CD4-positive, alpha-beta T cell (primary cell): ENCODE measurements around the gene FAM131B. TPM values are rescaled to one million over a fixed set of nuclear protein-coding genes. Genes with fewer than 3 reads are reported as not detected.

ENCODE experiments used
- ATAC-seq: fragments of 200-7000 bp; cut with Tn5 transposase; one replicate; pipeline ENCODE4 v1.10.0; 2022; ENCODE audit warnings: mild to moderate bottlenecking; ENCODE audit not compliant: poor library complexity
- CTCF ChIA-PET: fragments of 350-600 bp; sonication (Branson Sonifier 250); formaldehyde crosslinking; loops from one replicate; lab custom pipeline; 2021; ENCODE audit warnings: antibody characterized with exemption, inconsistent platforms; lab: Charles Lee
- POLR2A ChIA-PET: fragments of 350-600 bp; sonication (Branson Sonifier 250); formaldehyde crosslinking; loops from one replicate; lab custom pipeline; 2021; ENCODE audit warnings: antibody characterized with exemption, inconsistent platforms; lab: Charles Lee
- DNase-seq, 14 experiments: peaks; one replicate each; pipeline ENCODE4 v3.0.0-alpha.2; 2013 to 2020; ENCODE audit warnings: mixed read lengths in 2 of 14
- H3K27ac ChIP-seq, 2 donors: one replicate each; pipeline versions ENCODE4 v1.5.1 to v1.7.0; 2013; ENCODE audit warnings: low read length in 2 of 2, low read depth in 1 of 2, mild to moderate bottlenecking in 1 of 2
- H3K27me3 ChIP-seq, 2 experiments: 1 replicate in 1 of 2; 2 replicates in 1 of 2; pipeline versions ENCODE4 v1.6.1 to v1.7.0; 2013; ENCODE audit warnings: low read length in 2 of 2, control low read depth in 1 of 2, mild to moderate bottlenecking in 1 of 2, moderate library complexity in 1 of 2; ENCODE audit not compliant: insufficient read depth in 2 of 2, control insufficient read depth in 1 of 2
- H3K36me3 ChIP-seq: one replicate; pipeline ENCODE4 v1.6.1; 2013; ENCODE audit warnings: low read length, control low read depth; ENCODE audit not compliant: insufficient read depth
- H3K4me1 ChIP-seq: one replicate; pipeline ENCODE4 v1.6.1; 2013; ENCODE audit warnings: low read length, control low read depth; ENCODE audit not compliant: insufficient read depth
- H3K4me3 ChIP-seq: one replicate; pipeline ENCODE4 v1.5.1; 2013; ENCODE audit warnings: mild to moderate bottlenecking, low read length, moderate library complexity
- H3K9me3 ChIP-seq, 2 experiments: 1 replicate in 1 of 2; 2 replicates in 1 of 2; pipeline versions ENCODE4 v1.6.1 to v1.7.0; 2013; ENCODE audit warnings: low read length in 2 of 2, mild to moderate bottlenecking in 2 of 2, control low read depth in 1 of 2, moderate library complexity in 1 of 2; ENCODE audit not compliant: control insufficient read depth in 1 of 2, insufficient read depth in 1 of 2
- H3K27ac Mint-ChIP-seq: one replicate; pipeline ENCODE4 v1.8.0; 2020; ENCODE audit warnings: mixed read lengths
- H3K27me3 Mint-ChIP-seq: one replicate; pipeline ENCODE4 v1.8.0; 2021; ENCODE audit warnings: mixed read lengths
- H3K36me3 Mint-ChIP-seq: one replicate; pipeline ENCODE4 v1.8.0; 2021; ENCODE audit warnings: low read depth, mixed read lengths
- H3K4me1 Mint-ChIP-seq: one replicate; pipeline ENCODE4 v1.8.0; 2021; ENCODE audit warnings: low read depth, mixed read lengths
- H3K4me3 Mint-ChIP-seq: one replicate; pipeline ENCODE4 v1.8.0; 2020; ENCODE audit warnings: mild to moderate bottlenecking, mixed read lengths
- H3K9me3 Mint-ChIP-seq: one replicate; pipeline ENCODE4 v1.8.0; 2020; ENCODE audit warnings: mixed read lengths
- CTCF ChIP-seq: fragments of 200-600 bp; IDR thresholded peaks from one replicate; pipeline ENCODE4 v1.8.0; 2022; ENCODE audit warnings: antibody characterized with exemption, mild to moderate bottlenecking
- intact Hi-C, 2 experiments: fragments of 100-400 bp; cut with DNase I in 1 of 2; cut with micrococcal nuclease in 1 of 2; formaldehyde crosslinking; loops; one replicate each; pipeline versions ENCODE4 v1.15.1 to v1.9.0; 2023 to 2025; cut with DNase I, micrococcal nuclease
- total RNA-seq, 174 experiments: library from RNA in 2 of 174; stranded (reverse) in 2 of 174; gene quantifications; one replicate each; pipeline ENCODE4 v1.2.3 and lab custom pipeline; 2021 to 2026

Gene FAM131B
- total RNA-seq, 2 experiments from 2014 or later: 0.14 TPM; not detected in 1

GRCh38 chr7:143322760-143323633 lies 39.5 kb downstream of the FAM131B start:
- Histone ChIP-seq H3K4me1 (no peaks in the 10 kb centered on the region), H3K27ac (no peak overlapping the region), H3K4me3 (no peak overlapping the region), H3K27me3 (no peaks in the 10 kb centered on the region), H3K36me3 (no peaks in the 10 kb centered on the region), H3K9me3 (no peaks in the 10 kb centered on the region)
- ATAC-seq (no peak), DNase-seq (no peak)
- Mint-ChIP-seq H3K27me3 (no peaks in the 10 kb centered on the region), H3K4me3 (no peak overlapping the region), H3K36me3 (no peaks in the 10 kb centered on the region), H3K27ac (no peak overlapping the region), H3K4me1 (peaks cover 9% of the 10 kb centered on the region), H3K9me3 (no peaks in the 10 kb centered on the region)
- no peak for TF ChIP-seq CTCF
- POLR2A ChIA-PET: no interaction called here
- CTCF ChIA-PET: no interaction called here
- intact Hi-C loops: no loop called here

GRCh38 chr7:143321734-143322133 lies 40.8 kb downstream of the FAM131B start:
- DNase-seq: peak in 3 of 14 experiments; percentile 17 to 38 (median 28)
- no peak overlapping the region for H3K27ac Mint-ChIP-seq
- intact Hi-C loops: no loop called here

GRCh38 chr7:143321242-143321641 lies 41.3 kb downstream of the FAM131B start:
- intact Hi-C loops: no loop called here
- ChIA-PET CTCF (no interaction called here), POLR2A (no interaction called here)
- no peak overlapping the region for H3K27ac Mint-ChIP-seq
- Histone ChIP-seq H3K9me3 (no peaks in the 10 kb centered on the region), H3K36me3 (no peaks in the 10 kb centered on the region), H3K27me3 (no peaks in the 10 kb centered on the region), H3K4me3 (no peak overlapping the region), H3K4me1 (no peaks in the 10 kb centered on the region), H3K27ac (no peak overlapping the region)
- DNase-seq (no peak), ATAC-seq (no peak)
- no peaks in the 10 kb centered on the region for H3K36me3 Mint-ChIP-seq
- TF ChIP-seq CTCF: no peak
- H3K4me3 Mint-ChIP-seq: no peak overlapping the region
- H3K4me1 Mint-ChIP-seq: peaks cover 9% of the 10 kb centered on the region
- no peaks in the 10 kb centered on the region for H3K27me3 Mint-ChIP-seq
- no peaks in the 10 kb centered on the region for H3K9me3 Mint-ChIP-seq

More at GRCh38 chr7:143321734-143322133, 40.8 kb downstream of the FAM131B start:
- Mint-ChIP-seq H3K36me3 (no peaks in the 10 kb centered on the region), H3K4me3 (no peak overlapping the region), H3K27me3 (no peaks in the 10 kb centered on the region), H3K9me3 (no peaks in the 10 kb centered on the region), H3K4me1 (peaks cover 9% of the 10 kb centered on the region)
- no peaks in the 10 kb centered on the region for H3K27me3 ChIP-seq
- H3K4me3 ChIP-seq: no peak overlapping the region
- H3K27ac ChIP-seq: no peak overlapping the region
- no peak for TF ChIP-seq CTCF
- no peaks in the 10 kb centered on the region for H3K9me3 ChIP-seq
- H3K4me1 ChIP-seq: no peaks in the 10 kb centered on the region
- ChIA-PET CTCF (no interaction called here), POLR2A (no interaction called here)
- no peak for ATAC-seq
- H3K36me3 ChIP-seq: no peaks in the 10 kb centered on the region
